LoVo (cell line): ENCODE data around the gene TBC1D17.

ENCODE experiments used
- DNase-seq: peaks from one replicate; pipeline ENCODE4 v3.0.0-alpha.2; 2016; ENCODE audit warnings: low spot score

The TBC1D17 gene

GRCh38 chr19:49877020-49877878, at the start of gene TBC1D17, which contains the start of gene AKT1S1:
Gene TBC1D17 (plus strand): TSS chr19:49877702. CDS start chr19:49877724, 22 bp downstream.
Gene AKT1S1 (minus strand): TSS chr19:49877355. CDS start chr19:49873295, 4,060 bp downstream.
- DNase-seq: peak; percentile 100

GRCh38 chr19:49829200-49829599, 48.3 kb upstream of the TBC1D17 start:
- no peak for DNase-seq

- DNase-seq: no peak
These were observed 47.8 kb upstream of the TBC1D17 start for GRCh38 chr19:49829721-49830120.

- no peak for DNase-seq
These were observed 46.7 kb upstream of the TBC1D17 start for GRCh38 chr19:49830766-49831165.

- DNase-seq: no peak
These were observed 45.9 kb upstream of the TBC1D17 start for GRCh38 chr19:49831592-49831991.

- no peak for DNase-seq
These were observed 44.9 kb upstream of the TBC1D17 start for GRCh38 chr19:49832556-49832955.

- no peak for DNase-seq
These were observed 43.9 kb upstream of the TBC1D17 start for GRCh38 chr19:49833599-49833998.

- DNase-seq: no peak
These were observed 41.9 kb upstream of the TBC1D17 start for GRCh38 chr19:49835562-49835961.

- DNase-seq: no peak
These were observed 41.1 kb upstream of the TBC1D17 start for GRCh38 chr19:49836176-49837008.

- DNase-seq: no peak
These were observed 40.5 kb upstream of the TBC1D17 start for GRCh38 chr19:49837009-49837310.

- DNase-seq: no peak
These were observed 40.1 kb upstream of the TBC1D17 start for GRCh38 chr19:49837425-49837824.

GRCh38 chr19:49838885-49839588, 38.5 kb upstream of the TBC1D17 start:
- no peak for DNase-seq

GRCh38 chr19:49839713-49840112, 37.8 kb upstream of the TBC1D17 start:
- no peak for DNase-seq

GRCh38 chr19:49840321-49840720, 37.2 kb upstream of the TBC1D17 start:
- no peak for DNase-seq

- no peak for DNase-seq
These were observed 36.7 kb upstream of the TBC1D17 start for GRCh38 chr19:49840736-49841249.

- no peak for DNase-seq
These were observed 34.2 kb upstream of the TBC1D17 start for GRCh38 chr19:49843265-49843664.

- no peak for DNase-seq
These were observed 33.1 kb upstream of the TBC1D17 start for GRCh38 chr19:49844138-49845095.

GRCh38 chr19:49845414-49845813, 32.1 kb upstream of the TBC1D17 start:
- DNase-seq: no peak

GRCh38 chr19:49846408-49846807, 31.1 kb upstream of the TBC1D17 start:
- DNase-seq: no peak

GRCh38 chr19:49847731-49848696, 29.5 kb upstream of the TBC1D17 start:
- DNase-seq: peak; percentile 75
